Measurements from ENCODE around the gene FANK1.
"Not testable (repeated sequence)": the region's sequence is repeated elsewhere in the genome, so short reads cannot be mapped to it uniquely, and the experiment has no call there.

DNA sequence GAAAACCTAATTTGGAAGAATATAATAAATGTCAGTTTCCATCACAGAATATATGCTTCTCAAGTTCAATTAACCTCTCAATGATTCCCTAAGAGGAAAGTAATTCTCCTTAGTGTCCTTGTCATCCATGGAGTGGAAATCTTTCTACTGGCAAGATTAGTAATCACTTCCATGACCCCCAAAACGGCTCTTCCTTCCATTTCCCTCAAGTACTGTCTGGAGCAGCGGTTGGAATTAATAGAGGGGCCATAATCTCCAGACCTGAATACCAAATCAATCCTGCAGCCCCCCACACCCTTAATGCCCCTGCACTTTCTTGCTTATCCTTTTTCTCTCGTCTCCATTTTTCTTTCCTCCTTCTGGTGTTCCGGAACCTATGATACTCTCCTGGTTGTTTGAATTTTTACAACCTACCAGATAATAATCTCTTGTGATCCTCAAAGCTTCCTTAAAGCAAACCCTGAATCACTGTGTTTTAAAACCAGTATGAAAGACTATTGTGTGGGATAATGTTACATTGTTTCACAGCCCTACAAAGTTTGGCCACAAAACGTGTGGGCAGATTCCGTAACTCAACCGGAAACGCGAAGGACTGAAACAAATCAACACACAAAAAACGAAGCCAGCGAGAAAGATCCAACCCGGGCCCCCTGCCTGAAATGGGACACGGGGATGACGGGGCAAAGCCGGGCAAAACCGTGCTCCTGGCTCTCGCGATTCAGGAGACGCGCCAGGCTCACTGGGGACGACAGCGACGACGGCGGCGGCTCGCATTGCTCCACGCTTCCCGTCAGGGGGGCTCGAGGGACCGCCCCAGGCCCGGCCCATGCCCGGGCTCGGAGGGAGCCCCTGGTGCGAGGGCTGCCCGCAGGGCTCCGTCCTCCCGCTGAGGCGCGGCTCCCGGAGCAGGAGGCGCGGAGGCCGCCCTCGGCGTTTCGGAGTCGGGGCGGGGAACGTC lies 955 bp upstream of the FANK1 start:
- TF ChIP-seq POLR2A (IDR thresholded peaks at IDR 0.05) = not testable (repeated sequence)
- TF ChIP-seq, protein P1, sequence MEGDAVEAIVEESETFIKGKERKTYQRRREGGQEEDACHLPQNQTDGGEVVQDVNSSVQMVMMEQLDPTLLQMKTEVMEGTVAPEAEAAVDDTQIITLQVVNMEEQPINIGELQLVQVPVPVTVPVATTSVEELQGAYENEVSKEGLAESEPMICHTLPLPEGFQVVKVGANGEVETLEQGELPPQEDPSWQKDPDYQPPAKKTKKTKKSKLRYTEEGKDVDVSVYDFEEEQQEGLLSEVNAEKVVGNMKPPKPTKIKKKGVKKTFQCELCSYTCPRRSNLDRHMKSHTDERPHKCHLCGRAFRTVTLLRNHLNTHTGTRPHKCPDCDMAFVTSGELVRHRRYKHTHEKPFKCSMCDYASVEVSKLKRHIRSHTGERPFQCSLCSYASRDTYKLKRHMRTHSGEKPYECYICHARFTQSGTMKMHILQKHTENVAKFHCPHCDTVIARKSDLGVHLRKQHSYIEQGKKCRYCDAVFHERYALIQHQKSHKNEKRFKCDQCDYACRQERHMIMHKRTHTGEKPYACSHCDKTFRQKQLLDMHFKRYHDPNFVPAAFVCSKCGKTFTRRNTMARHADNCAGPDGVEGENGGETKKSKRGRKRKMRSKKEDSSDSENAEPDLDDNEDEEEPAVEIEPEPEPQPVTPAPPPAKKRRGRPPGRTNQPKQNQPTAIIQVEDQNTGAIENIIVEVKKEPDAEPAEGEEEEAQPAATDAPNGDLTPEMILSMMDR (IDR thresholded peaks at IDR 0.05 in 8 of 11, conservative IDR thresholded peaks at IDR 0.05 in 3 of 11) = not testable (repeated sequence)

All from spleen (tissue), 7 donors.